ENCODE data around the gene SCGN. TPM values are rescaled to one million over a fixed set of nuclear protein-coding genes. Genes with fewer than 3 reads are reported as not detected.

The SCGN gene
- total RNA-seq, 1 donor from 2014 or later, result 47.1 TPM

DNA sequence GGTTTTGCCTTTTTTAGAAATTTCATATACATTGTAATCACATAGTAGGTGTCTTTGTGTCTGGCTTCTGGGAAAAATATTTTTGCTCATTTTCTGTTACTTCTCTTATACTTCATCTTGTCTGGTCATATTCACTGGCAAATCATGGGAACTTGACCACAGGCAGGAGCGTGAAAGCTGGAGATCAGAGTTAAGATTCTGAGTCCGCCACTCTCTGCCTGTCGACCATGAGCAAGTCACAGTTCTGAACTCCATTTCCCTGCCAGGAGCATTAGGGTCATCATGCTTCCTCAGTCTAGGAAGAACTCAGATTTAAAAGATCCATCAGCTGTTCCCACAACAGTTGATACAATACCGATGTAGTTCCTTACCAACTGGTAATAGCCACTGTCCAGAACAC, 12.4 kb upstream of the SCGN start:
- H3K36me3 Mint-ChIP-seq, result no peaks in the 10 kb centered on the region
- H3K4me3 Mint-ChIP-seq, result no peak overlapping the region
- peaks cover 6% of the 10 kb centered on the region for H3K4me1 Mint-ChIP-seq (ENCODE audit: unreplicated experiment)
- DNase-seq (ENCODE audit: extremely low spot score, unreplicated experiment), result no peak
- no peak overlapping the region for H3K27ac Mint-ChIP-seq
- TF ChIP-seq CTCF (conservative IDR thresholded peaks at IDR 0.05), result no peak
- H3K9me3 Mint-ChIP-seq, result no peaks in the 10 kb centered on the region
- peaks cover 14% of the 10 kb centered on the region for H3K27me3 Mint-ChIP-seq

GRCh38 chr6:25640446-25640845, 11.6 kb upstream of the SCGN start:
- H3K27me3 Mint-ChIP-seq, result peaks cover 15% of the 10 kb centered on the region
- H3K4me1 Mint-ChIP-seq (ENCODE audit: unreplicated experiment), result peaks cover 6% of the 10 kb centered on the region
- no peak for TF ChIP-seq CTCF (conservative IDR thresholded peaks at IDR 0.05)
- H3K9me3 Mint-ChIP-seq, result no peaks in the 10 kb centered on the region
- no peak for DNase-seq (ENCODE audit: extremely low spot score, unreplicated experiment)
- no peak overlapping the region for H3K4me3 Mint-ChIP-seq
- H3K27ac Mint-ChIP-seq, result no peak overlapping the region
- no peaks in the 10 kb centered on the region for H3K36me3 Mint-ChIP-seq

DNA sequence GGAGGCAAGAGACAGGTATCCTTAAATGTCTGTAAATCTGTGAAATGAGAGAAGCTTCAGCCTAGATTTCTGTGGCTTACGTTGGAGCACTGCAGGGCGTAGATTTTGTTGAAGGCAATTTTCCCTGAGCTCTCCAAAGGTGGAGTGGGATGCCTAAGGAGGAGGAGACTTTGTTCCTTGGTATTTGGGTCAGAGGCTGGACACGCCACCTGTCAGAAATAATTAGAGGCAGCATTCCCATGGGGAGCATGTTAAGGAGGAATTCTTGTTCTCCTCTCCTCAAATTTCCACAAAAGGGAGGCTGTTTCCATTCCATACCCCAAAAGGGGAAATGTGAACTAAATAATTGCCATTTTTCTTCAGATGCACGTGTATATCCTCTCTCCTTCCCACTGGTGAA, 11.1 kb upstream of the SCGN start:
- Mint-ChIP-seq H3K4me3 (no peak overlapping the region), H3K27ac (no peak overlapping the region), H3K9me3 (no peaks in the 10 kb centered on the region), H3K36me3 (no peaks in the 10 kb centered on the region), H3K4me1 (ENCODE audit: unreplicated experiment) (peaks cover 6% of the 10 kb centered on the region), H3K27me3 (peaks cover 18% of the 10 kb centered on the region)
- no peak for TF ChIP-seq CTCF (conservative IDR thresholded peaks at IDR 0.05)
- no peak for DNase-seq (ENCODE audit: extremely low spot score, unreplicated experiment)

- Mint-ChIP-seq H3K36me3 (no peaks in the 10 kb centered on the region), H3K27me3 (peaks cover 20% of the 10 kb centered on the region), H3K4me3 (no peak overlapping the region), H3K9me3 (no peaks in the 10 kb centered on the region), H3K4me1 (ENCODE audit: unreplicated experiment) (peaks cover 6% of the 10 kb centered on the region), H3K27ac (no peak overlapping the region)
- no peak for DNase-seq (ENCODE audit: extremely low spot score, unreplicated experiment)
- no peak for TF ChIP-seq CTCF (conservative IDR thresholded peaks at IDR 0.05)
Observed at GRCh38 chr6:25641377-25641776, 10.6 kb upstream of the SCGN start.

DNA sequence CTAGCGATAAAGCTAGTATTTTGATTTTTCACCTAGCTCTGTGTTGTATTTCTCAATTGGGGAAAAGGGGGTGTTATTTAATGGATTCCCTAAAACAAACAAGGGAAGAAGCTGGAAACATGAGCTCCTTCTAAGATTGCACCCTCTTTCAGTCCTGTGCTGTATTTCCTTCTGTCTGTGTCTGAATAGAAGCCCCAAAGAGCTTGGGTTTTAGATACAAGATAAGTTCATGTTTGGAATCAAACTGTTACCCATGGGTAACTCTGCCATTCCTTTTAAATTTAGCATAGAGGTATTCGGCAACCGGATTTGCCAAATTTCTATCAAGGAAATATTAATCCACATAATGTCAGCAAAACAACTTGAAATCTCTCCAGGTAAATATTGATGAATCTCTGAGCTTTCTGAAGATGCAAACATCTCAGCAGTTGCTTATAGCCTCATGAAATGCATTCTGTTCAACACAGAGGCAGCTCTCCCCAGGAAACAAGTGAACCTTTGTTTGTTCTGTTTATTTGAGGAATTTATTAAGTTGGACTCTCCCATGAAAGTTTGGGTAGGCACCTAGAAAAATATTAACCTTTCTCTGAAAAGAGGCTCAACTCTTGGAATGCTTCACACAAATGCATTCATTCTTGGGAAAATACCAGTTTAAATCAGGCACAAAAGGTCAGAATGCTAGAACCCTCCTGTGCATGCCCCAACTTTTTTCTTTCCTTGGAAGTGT, 9.9 kb upstream of the SCGN start:
- Mint-ChIP-seq H3K27me3 (peaks cover 25% of the 10 kb centered on the region), H3K36me3 (no peaks in the 10 kb centered on the region), H3K27ac (no peak overlapping the region), H3K9me3 (no peaks in the 10 kb centered on the region), H3K4me3 (no peak overlapping the region), H3K4me1 (ENCODE audit: unreplicated experiment) (peaks cover 6% of the 10 kb centered on the region)
- DNase-seq (ENCODE audit: extremely low spot score, unreplicated experiment), result no peak
- no peak for TF ChIP-seq CTCF (conservative IDR thresholded peaks at IDR 0.05)

All from type B pancreatic cell (in vitro differentiated cells).